Measurements from ENCODE around the gene CDH23. TPM values are rescaled to one million over a fixed set of nuclear protein-coding genes. Genes with fewer than 3 reads are reported as not detected.

CDH23 gene
- total RNA-seq, 2 donors from 2014 or later: 3.9 to 74.8 TPM

- Histone ChIP-seq H3K27ac (no peak overlapping the region), H3K9me3 (no peaks in the 10 kb centered on the region), H3K27me3 (replicated peaks; ENCODE audit: insufficient read depth) (no peaks in the 10 kb centered on the region), H3K36me3 (no peaks in the 10 kb centered on the region), H3K4me1 (replicated peaks) (no peaks in the 10 kb centered on the region), H3K4me3 (no peak overlapping the region)
- 18% methylated on average over 9 of the region's 10 CpGs for WGBS
- TF ChIP-seq POLR2AphosphoS5 (IDR thresholded peaks at IDR 0.05) (no peak), CTCF (IDR thresholded peaks at IDR 0.05) (peak; percentile 35 to 86 (median 72)), POLR2A (IDR thresholded peaks at IDR 0.05) (no peak)
- peak; percentile 21 for DNase-seq (ENCODE audit: low spot score)
- intact Hi-C loops (cut with DNase I): loop anchor here (5.0 kb wide), 2 partner anchors 326 to 391 kb away; partner anchors contain the start of gene SLC29A3
Observed at GRCh38 chr10:71708301-71708703, 311.6 kb downstream of the CDH23 start.

- intact Hi-C loops (cut with DNase I): loop anchor here (5.0 kb wide), 2 partner anchors 327 to 392 kb away; partner anchors contain the start of gene SLC29A3
- DNase-seq (ENCODE audit: low spot score): no peak
- WGBS: 76% methylated on average over 27 of the region's 28 CpGs
- Histone ChIP-seq H3K4me1 (replicated peaks) (peaks cover 5% of the 10 kb centered on the region), H3K9me3 (no peaks in the 10 kb centered on the region), H3K36me3 (no peaks in the 10 kb centered on the region), H3K27me3 (replicated peaks; ENCODE audit: insufficient read depth) (no peaks in the 10 kb centered on the region), H3K27ac (no peak overlapping the region), H3K4me3 (no peak overlapping the region)
- no peak for TF ChIP-seq POLR2AphosphoS5 (IDR thresholded peaks at IDR 0.05)
- no peak for TF ChIP-seq POLR2A (IDR thresholded peaks at IDR 0.05)
- no peak for TF ChIP-seq CTCF (IDR thresholded peaks at IDR 0.05)
Observed at GRCh38 chr10:71708897-71709882, 312.5 kb downstream of the CDH23 start.

- no peak overlapping the region for H3K27ac ChIP-seq
- intact Hi-C loops (cut with DNase I): loop anchor here (5.0 kb wide), 1 partner anchor 62 kb away; the partner anchor contains the start of gene VSIR
- DNase-seq (ENCODE audit: low spot score): no peak
- H3K4me1 ChIP-seq (replicated peaks): peaks cover 10% of the 10 kb centered on the region
- H3K36me3 ChIP-seq: no peaks in the 10 kb centered on the region
- H3K27me3 ChIP-seq (replicated peaks; ENCODE audit: insufficient read depth): no peaks in the 10 kb centered on the region
- WGBS: 92% methylated on average over 2 of the region's 2 CpGs
- no peak overlapping the region for H3K4me3 ChIP-seq
- no peak for TF ChIP-seq POLR2A (IDR thresholded peaks at IDR 0.05)
- no peak for TF ChIP-seq CTCF (IDR thresholded peaks at IDR 0.05)
- TF ChIP-seq POLR2AphosphoS5 (IDR thresholded peaks at IDR 0.05): no peak
- no peaks in the 10 kb centered on the region for H3K9me3 ChIP-seq
Observed at GRCh38 chr10:71710519-71710918, 313.8 kb downstream of the CDH23 start.

- no peak for DNase-seq (ENCODE audit: low spot score)
- Histone ChIP-seq H3K27me3 (replicated peaks; ENCODE audit: insufficient read depth) (no peaks in the 10 kb centered on the region), H3K36me3 (no peaks in the 10 kb centered on the region), H3K4me3 (no peak overlapping the region), H3K27ac (no peak overlapping the region), H3K4me1 (replicated peaks) (peaks cover 10% of the 10 kb centered on the region), H3K9me3 (no peaks in the 10 kb centered on the region)
- intact Hi-C loops (cut with DNase I): loop anchor here (5.0 kb wide), 1 partner anchor 61 kb away; the partner anchor contains the start of gene VSIR
- 92% methylated on average over 6 of the region's 6 CpGs for WGBS
- TF ChIP-seq POLR2A (IDR thresholded peaks at IDR 0.05): no peak
- no peak for TF ChIP-seq POLR2AphosphoS5 (IDR thresholded peaks at IDR 0.05)
- no peak for TF ChIP-seq CTCF (IDR thresholded peaks at IDR 0.05)
Observed at GRCh38 chr10:71711052-71711623, 314.4 kb downstream of the CDH23 start.
